Measurements from ENCODE around the gene CLTRN.

The CLTRN gene

DNA sequence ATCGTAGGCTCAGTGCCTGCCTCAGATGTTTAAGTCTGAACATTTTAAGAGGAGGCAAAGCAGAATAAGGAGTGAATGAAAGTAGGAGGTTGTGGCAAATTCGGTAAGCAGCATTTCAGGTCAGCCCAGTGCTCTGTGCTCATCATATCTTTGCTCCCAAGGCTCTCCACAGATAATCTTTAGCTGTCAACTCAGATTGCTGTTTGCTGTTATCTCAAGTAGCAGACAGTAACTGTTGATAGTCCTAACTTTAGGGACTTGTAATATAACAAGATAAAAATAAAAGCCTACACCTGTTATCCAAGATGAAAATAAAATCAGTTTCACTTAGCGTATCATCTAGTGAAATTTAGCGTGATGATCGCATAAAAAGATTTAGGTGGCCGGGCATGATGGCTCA lies 18.6 kb upstream of the CLTRN start:
- H3K4me3 ChIP-seq (ENCODE audit: low read depth, low read length) = no peak overlapping the region
- DNase-seq (ENCODE audit: low read depth) = no peak
- TF ChIP-seq, protein P1, sequence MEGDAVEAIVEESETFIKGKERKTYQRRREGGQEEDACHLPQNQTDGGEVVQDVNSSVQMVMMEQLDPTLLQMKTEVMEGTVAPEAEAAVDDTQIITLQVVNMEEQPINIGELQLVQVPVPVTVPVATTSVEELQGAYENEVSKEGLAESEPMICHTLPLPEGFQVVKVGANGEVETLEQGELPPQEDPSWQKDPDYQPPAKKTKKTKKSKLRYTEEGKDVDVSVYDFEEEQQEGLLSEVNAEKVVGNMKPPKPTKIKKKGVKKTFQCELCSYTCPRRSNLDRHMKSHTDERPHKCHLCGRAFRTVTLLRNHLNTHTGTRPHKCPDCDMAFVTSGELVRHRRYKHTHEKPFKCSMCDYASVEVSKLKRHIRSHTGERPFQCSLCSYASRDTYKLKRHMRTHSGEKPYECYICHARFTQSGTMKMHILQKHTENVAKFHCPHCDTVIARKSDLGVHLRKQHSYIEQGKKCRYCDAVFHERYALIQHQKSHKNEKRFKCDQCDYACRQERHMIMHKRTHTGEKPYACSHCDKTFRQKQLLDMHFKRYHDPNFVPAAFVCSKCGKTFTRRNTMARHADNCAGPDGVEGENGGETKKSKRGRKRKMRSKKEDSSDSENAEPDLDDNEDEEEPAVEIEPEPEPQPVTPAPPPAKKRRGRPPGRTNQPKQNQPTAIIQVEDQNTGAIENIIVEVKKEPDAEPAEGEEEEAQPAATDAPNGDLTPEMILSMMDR (IDR thresholded peaks at IDR 0.05; ENCODE audit: insufficient read depth, low read depth, low read length, missing control alignments) = no peak

DNA sequence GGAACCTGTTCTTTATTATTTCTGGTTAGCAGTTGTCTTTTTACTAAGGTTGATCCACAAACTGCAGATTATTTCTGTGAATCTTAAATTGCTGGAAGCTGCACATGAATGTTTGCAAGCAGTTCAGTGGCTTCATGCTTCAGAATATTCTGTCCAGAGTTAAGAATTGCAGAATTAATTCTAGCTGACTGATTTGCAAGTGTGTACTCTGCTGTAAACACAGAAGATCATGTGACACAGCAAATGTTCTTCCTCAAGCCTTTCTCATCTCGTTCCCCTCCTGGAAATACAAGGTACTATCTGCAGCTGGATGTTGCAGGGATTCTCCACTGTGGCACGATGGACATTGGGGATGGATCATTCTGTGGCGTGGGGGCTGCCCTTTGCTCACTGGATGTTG lies 16.8 kb upstream of the CLTRN start:
- TF ChIP-seq, protein P1 (IDR thresholded peaks at IDR 0.05; ENCODE audit: insufficient read depth, low read depth, low read length, missing control alignments) = no peak
- no peak overlapping the region for H3K4me3 ChIP-seq (ENCODE audit: low read depth, low read length)
- DNase-seq (ENCODE audit: low read depth) = no peak

DNA sequence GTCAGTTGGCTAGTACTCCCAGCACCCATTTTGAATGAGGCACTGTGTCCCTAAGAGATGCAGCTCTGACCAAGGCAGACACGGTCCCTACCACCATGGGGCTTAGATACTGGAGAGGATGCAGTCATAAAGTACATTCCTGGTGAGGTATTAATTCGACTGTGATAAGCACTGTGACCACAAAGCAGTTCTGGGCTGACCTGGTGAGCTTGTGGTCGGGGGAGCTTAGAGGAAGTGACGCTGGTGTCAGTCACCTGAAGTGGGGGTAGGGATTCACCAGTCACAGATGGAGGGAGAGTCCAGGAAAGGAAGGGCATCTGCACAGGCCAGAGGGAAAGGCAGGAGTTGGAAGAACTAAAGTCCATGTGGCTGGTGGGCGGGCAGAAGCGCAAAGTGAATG lies 15.8 kb upstream of the CLTRN start:
- TF ChIP-seq, protein P1 (IDR thresholded peaks at IDR 0.05; ENCODE audit: insufficient read depth, low read depth, low read length, missing control alignments) = no peak
- peak; percentile 7 for DNase-seq (ENCODE audit: low read depth)
- no peak overlapping the region for H3K4me3 ChIP-seq (ENCODE audit: low read depth, low read length)

DNA sequence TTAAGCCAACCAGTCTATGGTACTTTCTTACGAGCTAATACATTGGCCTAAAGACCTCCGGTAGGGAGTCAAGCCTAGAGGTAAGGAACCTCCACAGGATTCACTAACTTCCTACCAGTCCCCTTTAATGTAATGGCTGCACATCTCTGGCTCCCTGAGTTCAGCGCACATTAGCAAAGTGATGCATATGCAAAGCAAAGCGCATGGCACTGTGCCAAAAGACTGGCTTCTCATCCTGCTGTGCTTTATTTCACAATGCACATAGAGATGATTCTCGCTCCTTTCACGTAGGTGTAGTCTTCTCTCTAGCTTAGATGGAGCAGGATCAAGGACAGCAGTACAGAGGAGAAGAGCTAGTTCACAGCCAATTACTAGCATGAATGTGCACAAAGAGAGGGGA lies 14.6 kb upstream of the CLTRN start:
- no peak for DNase-seq (ENCODE audit: low read depth)
- H3K4me3 ChIP-seq (ENCODE audit: low read depth, low read length) = no peak overlapping the region
- TF ChIP-seq, protein P1 (IDR thresholded peaks at IDR 0.05; ENCODE audit: insufficient read depth, low read depth, low read length, missing control alignments) = no peak

DNA sequence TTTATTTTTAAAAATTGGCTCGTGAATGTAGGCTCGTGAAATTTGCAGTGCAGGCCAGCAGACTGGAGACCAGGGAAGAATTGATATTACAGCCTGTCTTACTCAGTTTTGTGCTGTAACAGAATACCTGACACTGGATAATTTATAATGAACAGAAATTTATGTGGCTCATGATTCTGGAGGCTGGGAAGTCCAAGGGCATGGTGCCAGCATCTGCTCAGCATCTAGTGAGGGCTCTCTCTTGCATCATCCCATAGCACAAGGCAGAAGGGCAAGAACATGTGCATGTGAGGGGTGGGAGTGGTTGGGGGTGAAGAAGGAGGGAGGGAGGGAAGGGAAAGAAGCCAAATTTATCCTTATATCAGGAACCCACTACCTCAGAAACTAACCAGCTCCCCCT lies 13.7 kb upstream of the CLTRN start:
- TF ChIP-seq, protein P1 (IDR thresholded peaks at IDR 0.05; ENCODE audit: insufficient read depth, low read depth, low read length, missing control alignments) = no peak

DNA sequence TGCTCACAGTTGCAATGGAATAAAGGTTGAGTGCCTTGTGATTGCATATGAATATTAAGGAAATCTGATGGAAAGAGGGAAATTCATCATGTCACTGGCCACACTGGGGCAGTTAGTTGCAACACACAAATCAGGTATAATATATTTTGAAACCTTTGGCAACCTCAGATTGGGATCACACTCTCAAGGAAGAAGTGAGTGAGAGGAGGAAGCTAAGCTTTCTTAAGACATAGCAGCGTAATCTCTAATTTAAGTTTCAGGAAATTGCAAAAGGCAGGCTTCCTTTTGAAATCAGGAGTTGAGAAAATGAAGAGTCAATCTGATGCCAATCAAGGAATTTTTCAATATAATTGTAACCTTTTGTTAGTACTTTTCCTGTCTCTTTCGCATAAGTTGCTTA lies 12.3 kb upstream of the CLTRN start:
- TF ChIP-seq, protein P1 (IDR thresholded peaks at IDR 0.05; ENCODE audit: insufficient read depth, low read depth, low read length, missing control alignments) = no peak
- DNase-seq (ENCODE audit: low read depth) = no peak
- peak overlapping the region; percentile 81; the same call in 1 of the 2 replicates for H3K4me3 ChIP-seq (ENCODE audit: low read depth, low read length)

More for the DNA sequence above, 13.7 kb upstream of the CLTRN start:
- DNase-seq (ENCODE audit: low read depth) = no peak
- no peak overlapping the region for H3K4me3 ChIP-seq (ENCODE audit: low read depth, low read length)

DNA sequence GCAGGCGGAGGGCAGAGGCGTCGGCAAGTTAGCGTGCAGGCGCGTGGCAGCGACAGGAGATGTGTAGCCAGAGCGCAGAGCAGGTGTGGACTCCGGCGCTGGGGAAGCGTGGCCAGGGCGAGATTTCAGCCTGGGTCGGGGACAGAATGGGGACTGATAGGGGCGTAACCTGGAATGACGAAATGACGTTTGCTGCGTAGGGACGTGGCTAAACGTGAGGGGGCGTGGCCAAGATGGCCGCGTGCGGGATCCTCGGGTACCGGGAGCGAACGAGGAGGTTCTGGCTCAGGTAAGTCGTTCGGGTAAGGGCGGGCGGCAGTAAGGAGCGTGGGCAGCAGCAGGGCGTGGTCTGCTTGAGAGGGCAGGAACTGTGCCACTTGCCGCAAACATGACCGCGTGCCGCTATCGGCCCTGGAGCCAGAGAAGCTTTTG lies 10.9 kb upstream of the CLTRN start:
- peak overlapping the region; percentile 81 for H3K4me3 ChIP-seq (ENCODE audit: low read depth, low read length)
- TF ChIP-seq, protein P1 (IDR thresholded peaks at IDR 0.05; ENCODE audit: insufficient read depth, low read depth, low read length, missing control alignments) = no peak
- peak; percentile 83 for DNase-seq (ENCODE audit: low read depth)
